ENCODE data around the gene ZNF254.
"Not testable (repeated sequence)": the region's sequence is repeated elsewhere in the genome, so short reads cannot be mapped to it uniquely, and the experiment has no call there.

- not testable (repeated sequence) for TF ChIP-seq POLR2A (IDR thresholded peaks at IDR 0.05); CTCF (IDR thresholded peaks at IDR 0.05 in 4 of 5, conservative IDR thresholded peaks at IDR 0.05 in 1 of 5)
These were observed 13.6 kb downstream of the ZNF254 start for GRCh38 chr19:24100597-24100996.
